Glomerular visceral epithelial cell (primary cell): ENCODE results near the gene TYSND1.
"Not testable (repeated sequence)": the region's sequence is repeated elsewhere in the genome, so short reads cannot be mapped to it uniquely, and the experiment has no call there.

Experiments used
- DNase-seq: peaks from one replicate; pipeline ENCODE4 v3.0.0-alpha.2; 2016; ENCODE audit errors: extremely low spot score

TYSND1 gene

DNA sequence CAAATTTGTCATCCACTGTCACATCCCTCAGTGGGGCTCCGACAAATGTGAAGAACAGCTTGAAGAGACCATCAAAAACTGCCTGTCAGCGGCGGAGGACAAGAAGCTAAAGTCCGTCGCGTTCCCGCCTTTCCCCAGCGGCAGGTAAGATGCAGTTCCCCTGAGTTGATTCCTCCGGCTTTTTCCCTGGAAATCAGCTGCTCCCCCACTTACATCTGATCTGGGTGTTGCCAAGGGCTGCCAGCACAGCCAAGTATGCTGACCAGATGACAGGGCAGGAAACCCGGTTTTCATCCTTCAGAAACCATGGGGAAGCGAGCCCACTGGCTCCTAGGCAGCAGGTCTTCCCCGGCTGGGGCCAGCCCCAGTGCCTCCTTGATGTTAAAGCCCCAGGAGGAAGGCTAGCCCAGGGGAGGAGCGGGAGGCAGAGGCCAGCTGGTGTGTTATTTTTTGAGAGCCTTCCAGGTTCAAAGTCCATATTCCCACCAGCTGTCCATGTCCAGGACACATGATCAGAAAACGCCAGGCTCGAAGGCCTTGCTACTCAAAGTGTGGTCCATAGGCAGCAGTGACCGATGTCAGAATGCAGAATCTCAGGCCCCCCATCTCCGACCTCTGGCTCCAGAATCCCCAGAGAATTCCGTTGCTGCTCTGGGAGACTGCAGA is 37.3 kb downstream of the TYSND1 start:
- no peak for DNase-seq

DNA sequence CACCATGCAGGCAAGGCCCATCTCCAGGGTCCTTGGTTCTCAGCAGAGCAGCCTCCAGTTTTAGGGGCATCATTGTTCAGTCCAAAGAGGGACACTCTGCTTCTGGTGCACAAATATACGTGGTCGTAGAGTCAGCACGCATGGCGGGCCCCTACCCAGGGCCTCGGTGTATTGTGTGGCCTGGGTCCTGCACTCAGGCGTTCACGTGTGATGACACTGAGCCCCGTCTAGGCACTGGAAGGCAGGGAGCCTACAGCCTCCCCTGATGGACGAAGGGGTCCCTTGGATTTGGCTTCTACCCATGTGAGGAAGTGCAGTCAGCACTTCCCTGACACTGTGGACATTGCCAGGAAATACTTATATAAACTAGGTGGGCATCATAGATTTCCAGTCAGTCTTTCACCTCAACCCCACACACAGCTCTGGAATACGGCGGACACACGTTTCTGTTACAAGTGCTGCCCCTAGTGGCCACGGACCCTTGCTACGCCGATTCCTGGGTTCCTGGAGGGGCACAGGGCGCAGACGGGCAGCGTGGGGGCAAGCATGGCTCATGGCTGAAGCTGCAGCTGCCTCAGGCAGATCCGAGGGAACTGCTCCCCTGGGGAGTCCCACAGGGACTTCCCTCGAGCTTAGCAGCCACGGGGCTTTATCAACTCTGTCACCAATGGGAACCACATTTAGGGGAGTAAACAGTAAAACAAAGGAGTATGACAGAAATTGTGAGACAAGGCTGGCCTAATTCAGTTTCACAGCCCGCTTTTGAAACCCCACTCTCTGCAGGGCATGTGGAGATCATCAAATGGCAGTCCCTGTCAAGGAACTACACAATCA is 39.3 kb downstream of the TYSND1 start:
- DNase-seq, result no peak

DNA sequence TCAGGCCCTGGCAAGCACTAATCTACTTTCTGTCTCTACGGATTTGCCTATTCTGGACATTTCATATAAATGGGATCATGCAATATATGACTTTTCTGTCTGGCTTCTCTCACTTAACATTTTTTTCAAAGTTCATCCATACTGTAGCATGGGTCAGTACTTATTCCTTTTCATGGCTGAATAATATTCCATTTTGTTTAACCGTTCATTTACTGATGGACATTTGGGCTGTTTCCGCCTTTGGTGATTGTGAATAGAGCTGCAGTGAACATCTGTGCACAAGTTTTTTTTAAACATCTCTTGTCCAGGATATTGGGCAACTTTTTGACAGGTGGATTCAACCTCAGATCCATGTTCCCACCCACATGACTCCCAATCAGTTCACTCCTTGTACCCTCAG is 44.8 kb downstream of the TYSND1 start:
- DNase-seq, result no peak

DNA sequence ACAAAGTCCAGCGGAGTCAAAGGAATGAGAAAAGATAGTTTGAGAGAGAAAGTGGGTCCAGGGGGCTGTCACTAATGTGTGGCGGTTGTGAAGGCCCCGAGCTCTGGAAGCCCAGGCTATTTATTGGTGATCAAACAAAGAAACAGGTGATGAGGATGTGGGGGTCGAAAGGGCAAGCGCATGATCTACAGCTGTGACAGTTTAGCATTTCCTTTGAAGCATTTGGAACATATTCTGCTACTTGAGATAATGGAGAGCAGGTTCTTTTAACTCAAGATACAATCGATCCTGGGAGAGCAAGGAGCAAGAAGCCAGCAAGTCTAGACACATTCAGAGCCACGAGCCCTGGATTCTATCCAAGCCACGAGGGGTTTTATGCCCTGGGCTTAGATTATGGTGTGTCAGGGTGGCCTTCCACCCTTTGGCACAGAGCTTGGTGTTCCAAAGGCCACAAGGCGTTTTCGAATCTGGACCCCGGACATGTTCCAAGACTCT is 45.4 kb downstream of the TYSND1 start:
- DNase-seq, result not testable (repeated sequence)

DNA sequence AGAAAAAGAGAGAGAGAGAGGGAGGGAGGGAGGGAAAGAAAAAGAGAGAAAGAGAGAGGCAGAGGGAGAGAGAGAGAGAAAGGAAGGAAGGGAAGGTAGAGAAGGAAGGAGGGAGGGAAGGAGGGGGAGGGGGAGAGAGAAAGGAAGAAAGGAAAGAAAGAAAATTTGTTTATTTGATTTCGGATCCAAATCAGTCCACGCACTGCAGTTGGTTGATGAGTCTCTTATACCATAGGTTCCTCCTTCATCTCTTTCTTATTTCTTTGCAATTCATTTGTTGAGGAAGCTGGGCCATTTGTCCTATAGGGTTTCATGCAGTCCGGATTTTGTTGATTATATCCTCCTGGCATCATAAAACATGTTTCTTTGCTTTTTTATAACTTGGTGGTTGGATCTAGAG is 48.2 kb downstream of the TYSND1 start:
- DNase-seq, result no peak

DNA sequence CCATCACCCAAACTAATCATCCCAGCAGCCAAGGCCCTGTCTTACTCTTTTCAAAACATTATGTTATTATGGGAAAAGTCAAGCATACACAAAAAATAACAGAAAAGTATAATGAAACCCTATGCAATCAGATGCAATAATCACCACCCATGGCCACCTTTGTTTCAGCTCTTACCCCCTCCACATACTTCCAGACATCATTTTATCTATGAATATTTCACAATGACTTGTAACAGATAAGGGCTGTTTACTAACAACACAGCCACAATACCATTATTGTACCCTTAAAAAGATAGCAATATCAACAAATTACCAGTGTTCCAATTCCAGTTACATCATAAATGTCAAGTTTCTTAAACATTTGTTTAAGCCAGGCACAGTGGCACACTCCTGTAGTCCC is 49.0 kb downstream of the TYSND1 start:
- DNase-seq, result no peak

DNA sequence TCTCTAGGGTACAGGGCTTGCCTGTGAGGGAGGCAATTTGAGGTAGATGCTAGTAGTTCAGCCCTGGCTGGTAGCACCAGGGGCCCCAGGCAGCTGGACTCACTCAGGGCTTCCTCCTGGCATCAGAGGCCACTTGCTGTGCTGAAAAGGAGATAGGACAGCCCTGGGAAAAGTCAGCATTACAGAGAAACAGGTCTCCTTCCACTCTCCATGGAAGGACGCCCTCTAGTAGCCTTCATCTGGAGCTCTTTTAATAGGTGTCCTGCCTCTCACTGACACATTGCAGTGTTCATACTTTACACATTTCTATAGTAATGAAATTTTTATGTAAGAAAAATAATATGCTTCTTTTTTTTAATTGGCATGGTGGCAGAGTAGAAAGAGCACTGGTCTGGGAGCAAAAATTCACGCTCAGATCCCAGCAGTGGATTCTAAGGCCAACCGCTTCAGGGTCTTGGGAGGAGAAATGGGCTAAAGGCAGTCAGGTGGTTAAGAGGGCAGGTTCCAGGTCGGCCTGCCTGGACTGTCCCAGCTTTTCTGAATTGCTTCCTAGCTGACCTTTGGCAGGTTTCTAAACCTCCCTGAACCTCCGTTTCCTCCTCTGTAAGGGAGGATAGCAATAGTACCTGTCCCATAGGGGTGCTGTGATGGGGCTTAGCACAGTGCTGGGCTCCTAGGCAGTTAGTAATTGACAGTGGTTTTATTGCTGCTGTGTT is 49.6 kb downstream of the TYSND1 start:
- no peak for DNase-seq

DNA sequence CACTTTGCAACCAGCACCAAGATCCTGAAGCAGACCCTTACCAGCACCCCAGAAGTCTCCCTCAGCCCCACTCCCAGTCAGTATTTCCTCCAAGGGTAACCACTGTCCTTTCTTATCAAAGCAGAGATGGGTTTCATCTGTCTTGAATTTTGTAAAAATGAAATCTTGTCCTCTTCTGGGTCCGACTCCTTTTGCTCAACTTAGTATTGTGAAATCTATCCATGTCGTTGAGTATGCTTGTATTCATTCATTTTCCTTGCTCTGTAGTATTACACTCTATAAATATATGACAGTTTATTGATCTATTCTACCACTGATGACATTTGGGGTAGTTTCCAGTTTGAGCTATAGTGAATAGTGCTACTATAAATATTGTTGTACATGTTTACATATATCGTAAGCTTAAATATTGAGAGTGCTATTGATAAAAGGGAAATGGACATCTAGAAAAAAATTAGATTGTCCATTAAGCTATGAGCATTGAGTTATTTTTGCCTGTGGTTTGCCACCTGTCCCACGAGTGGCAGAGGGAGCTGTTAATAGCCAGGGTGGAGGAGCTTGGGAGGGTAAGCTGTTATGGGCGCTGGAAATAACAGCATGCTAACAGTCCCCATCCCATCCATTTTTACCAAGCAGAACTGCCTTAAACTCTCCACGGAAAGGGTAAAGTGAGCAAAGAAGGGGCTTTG is 50.3 kb downstream of the TYSND1 start:
- no peak for DNase-seq

DNA sequence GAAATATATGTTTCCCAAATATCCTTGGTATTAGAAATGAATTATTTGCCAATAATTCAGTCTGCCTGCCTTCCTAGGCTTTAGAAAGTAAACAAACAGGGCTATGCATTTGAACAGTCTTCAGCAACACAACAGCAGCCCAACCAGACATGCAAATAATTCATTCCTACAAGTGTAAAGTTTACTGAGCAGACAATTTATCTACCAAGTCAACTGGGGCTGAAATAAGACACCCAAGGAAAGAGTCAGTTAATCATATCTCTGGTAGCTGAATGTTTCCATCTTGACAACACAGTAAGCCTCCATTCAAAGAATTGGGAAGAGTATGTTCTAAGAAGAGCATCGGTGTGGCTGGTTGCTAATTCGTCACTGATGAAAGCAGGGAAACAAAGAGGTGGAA is 52.2 kb downstream of the TYSND1 start:
- DNase-seq, result no peak

DNA sequence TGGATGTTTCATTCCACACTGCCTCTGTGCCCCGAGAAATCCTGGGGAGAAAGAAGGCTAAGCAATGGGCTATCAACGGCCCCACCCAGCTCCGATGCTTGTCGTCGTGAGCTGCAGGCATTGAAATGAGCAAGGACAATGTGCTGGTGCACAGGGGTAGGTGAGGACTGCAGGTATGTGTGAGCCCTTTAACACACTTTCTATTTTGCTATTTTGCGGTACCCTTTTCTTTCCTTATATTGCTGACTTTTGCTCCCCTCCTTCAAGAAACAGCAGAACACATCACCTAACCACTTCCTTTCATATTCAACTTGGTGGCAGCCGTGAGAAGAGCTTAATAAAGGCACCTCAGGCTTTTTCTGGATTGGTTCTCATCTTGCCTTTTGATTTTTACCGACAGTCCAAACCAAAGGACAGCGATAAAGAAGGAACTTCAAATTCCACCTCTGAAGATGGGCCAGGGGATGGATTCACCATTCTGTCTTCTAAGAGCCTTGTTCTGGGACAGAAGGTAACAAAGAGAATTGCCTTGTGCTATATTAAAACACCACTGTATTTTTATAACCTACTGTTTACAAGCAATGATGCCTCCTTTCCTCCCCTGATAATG is 53.1 kb downstream of the TYSND1 start:
- no peak for DNase-seq

DNA sequence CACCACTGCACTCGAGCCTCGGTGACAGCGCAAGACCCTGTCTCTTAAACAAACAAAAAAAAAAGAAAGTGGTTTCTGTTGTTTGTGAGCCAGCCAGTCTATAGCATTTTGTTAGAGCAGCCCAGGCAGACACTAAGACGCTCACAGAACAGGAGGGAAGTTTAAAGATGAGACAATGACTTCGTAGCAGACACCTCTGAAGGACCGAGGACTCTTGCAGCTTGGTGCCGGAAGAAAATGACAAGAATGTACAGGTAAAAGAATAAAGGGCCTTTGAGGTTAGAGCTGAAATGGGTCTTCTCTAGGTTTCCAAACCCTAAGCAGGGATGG is 54.1 kb downstream of the TYSND1 start:
- DNase-seq, result no peak

DNA sequence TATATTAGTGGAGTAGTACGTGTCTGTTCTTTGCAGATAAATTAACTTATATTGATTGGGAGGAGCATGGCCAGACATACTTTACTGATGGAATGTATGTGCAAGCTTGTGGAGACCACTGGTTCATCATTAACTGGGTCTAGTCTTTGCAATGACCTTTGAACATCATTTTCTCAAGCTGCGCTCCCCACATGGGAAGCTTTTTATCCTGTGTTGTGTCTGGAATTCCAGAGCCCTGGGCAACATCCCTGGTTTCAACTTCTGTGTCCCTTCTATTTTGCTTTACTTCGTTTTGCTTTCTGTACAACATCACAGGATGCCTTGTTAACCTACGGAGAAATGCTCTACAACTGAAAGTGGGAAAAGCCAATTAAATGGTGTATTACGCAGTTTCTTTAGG is 55.5 kb downstream of the TYSND1 start:
- DNase-seq, result peak; percentile 56

DNA sequence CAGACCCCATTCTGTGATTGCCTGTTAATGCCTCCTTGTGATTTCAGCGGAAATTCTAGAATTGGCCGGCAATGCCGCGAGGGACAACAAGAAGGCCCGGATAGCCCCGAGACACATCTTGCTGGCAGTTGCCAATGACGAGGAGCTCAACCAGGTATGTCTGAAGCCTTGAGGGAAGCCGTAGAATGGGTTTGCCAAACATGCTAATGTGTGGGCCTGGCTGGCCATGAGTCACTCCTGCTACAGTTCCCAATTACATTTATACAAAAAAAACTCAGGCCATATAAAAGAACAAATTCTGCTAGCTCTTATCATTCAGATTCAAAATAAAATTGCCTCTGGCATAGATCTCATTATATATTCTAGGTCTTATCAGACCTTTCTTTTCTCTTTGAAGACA is 56.5 kb downstream of the TYSND1 start:
- peak; percentile 10 for DNase-seq

DNA sequence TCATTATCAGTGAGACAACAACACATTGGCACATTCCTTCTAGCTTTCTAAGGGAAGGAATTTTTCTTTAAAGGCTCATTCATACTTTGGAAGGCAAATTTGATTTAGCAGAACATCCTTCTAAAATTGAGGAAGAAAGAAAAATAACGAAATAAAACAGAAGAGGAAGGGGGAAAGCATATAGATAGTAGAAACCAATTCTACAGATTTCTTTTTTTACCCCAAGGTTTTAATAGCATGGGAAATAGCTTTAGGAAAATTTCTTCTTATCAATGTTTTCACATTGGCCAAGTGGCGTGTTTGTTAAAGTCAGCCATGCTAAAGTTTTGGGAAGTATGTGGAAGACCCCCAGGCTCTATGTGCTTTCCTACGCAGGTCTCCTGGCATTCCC is 58.2 kb downstream of the TYSND1 start:
- no peak for DNase-seq
